RWPE2 (cell line): ENCODE measurements around the gene HNRNPA3.

ENCODE experiments used
- ATAC-seq: fragments of 200-7000 bp; cut with Tn5 transposase; 3 replicates; pipeline ENCODE4 v1.9.1; 2021; ENCODE audit warnings: low read depth
- DNase-seq: peaks from one replicate; pipeline ENCODE4 v3.0.0-alpha.2; 2020; ENCODE audit warnings: low spot score
- H3K27ac ChIP-seq: fragments of 450-650 bp; 2 replicates; pipeline ENCODE4 v1.5.1; 2017; ENCODE audit warnings: mild to moderate bottlenecking; ENCODE audit not compliant: poor library complexity, severe bottlenecking
- H3K27me3 ChIP-seq: fragments of 250-450 bp; sonication (Bioruptor Pico); 2 replicates; pipeline ENCODE4 v1.5.1; 2021; ENCODE audit warnings: mild to moderate bottlenecking, moderate library complexity; ENCODE audit not compliant: insufficient read depth, poor library complexity, severe bottlenecking
- H3K36me3 ChIP-seq: fragments of 250-450 bp; sonication (Bioruptor Pico); 2 replicates; pipeline ENCODE4 v1.5.1; 2020; ENCODE audit warnings: low read depth, mild to moderate bottlenecking, moderate library complexity
- H3K4me1 ChIP-seq: fragments of 250-450 bp; sonication (Bioruptor Pico); 2 replicates; pipeline ENCODE4 v1.5.1; 2021; ENCODE audit warnings: mild to moderate bottlenecking, moderate library complexity; ENCODE audit not compliant: insufficient read depth, poor library complexity, severe bottlenecking
- H3K4me3 ChIP-seq: fragments of 250-450 bp; sonication (Bioruptor Pico); 2 replicates; pipeline ENCODE4 v1.5.1; 2021; ENCODE audit warnings: mild to moderate bottlenecking, moderate library complexity; ENCODE audit not compliant: severe bottlenecking
- H3K9me3 ChIP-seq: fragments of 250-450 bp; sonication (Bioruptor Pico); 2 replicates; pipeline ENCODE4 v1.5.1; 2021; ENCODE audit warnings: mild to moderate bottlenecking, moderate library complexity; ENCODE audit not compliant: severe bottlenecking
- CTCF ChIP-seq: fragments of 450-650 bp; IDR thresholded peaks from one replicate; pipeline ENCODE4 v1.5.1; 2017; ENCODE audit warnings: mild to moderate bottlenecking, moderate library complexity; ENCODE audit not compliant: poor library complexity, severe bottlenecking

The HNRNPA3 gene

DNA sequence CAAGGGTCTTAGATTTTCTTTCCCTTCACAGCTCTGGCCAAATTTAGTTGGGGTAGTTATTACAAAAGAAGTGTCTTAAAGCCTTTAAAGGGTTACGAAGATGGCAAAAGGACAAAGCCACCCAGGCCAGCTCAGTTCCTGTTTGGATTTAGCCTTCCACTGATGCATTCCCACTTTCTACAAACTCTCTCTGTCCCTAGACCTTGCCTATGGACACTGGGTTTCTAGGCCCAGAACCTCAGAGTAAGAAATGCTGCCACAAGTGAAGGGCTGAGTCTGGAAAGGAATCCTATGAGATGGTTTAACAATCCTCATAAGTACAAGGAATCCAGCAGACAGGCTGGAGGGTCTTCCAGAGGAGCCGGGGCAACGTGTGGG is 38.6 kb downstream of the HNRNPA3 start:
- Histone ChIP-seq H3K36me3 (peaks cover 51% of the 10 kb centered on the region), H3K4me3 (no peak overlapping the region), H3K27me3 (no peaks in the 10 kb centered on the region), H3K9me3 (no peaks in the 10 kb centered on the region), H3K4me1 (peaks cover 48% of the 10 kb centered on the region), H3K27ac (peak overlapping the region; percentile 61)
- DNase-seq (no peak), ATAC-seq (no peak)
- no peak for TF ChIP-seq CTCF

DNA sequence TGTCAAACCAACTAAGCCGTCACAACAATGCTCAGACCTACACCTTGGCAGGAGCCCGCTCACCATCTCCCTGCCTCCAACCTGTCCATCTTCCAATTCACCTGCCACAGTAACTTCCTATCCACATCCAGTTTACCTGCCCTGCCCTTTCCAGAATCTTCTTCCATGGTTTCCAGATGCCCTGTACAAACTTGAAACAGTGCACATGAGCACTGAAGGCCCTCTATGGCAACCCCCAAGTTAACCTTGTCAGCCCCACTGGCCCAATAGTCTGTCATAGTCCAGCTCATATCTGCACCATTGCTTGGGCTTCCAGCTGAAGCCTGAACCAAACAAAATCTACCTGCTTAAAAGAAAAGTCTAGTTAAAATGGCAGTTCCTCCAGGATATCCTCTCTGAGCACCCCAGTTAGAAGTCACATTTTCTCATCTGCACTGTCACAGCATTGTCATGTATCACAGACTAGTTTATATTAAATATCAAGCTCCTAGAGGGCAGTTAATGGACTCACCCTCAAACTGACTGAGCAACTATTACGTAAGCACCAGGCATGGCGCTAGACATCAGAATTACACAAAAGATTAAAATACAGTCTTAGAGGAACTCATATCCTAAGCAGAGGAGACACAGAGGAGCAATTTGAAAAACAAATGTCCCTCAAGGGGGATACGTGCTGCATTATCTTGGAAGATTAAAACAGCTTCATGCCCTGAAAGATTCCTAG is 40.4 kb downstream of the HNRNPA3 start:
- DNase-seq: no peak
- no peak for TF ChIP-seq CTCF
- Histone ChIP-seq H3K4me1 (peaks cover 62% of the 10 kb centered on the region), H3K27me3 (no peaks in the 10 kb centered on the region), H3K9me3 (no peaks in the 10 kb centered on the region), H3K4me3 (no peak overlapping the region), H3K36me3 (peaks cover 60% of the 10 kb centered on the region), H3K27ac (peak overlapping the region; percentile 61)
- ATAC-seq: no peak

DNA sequence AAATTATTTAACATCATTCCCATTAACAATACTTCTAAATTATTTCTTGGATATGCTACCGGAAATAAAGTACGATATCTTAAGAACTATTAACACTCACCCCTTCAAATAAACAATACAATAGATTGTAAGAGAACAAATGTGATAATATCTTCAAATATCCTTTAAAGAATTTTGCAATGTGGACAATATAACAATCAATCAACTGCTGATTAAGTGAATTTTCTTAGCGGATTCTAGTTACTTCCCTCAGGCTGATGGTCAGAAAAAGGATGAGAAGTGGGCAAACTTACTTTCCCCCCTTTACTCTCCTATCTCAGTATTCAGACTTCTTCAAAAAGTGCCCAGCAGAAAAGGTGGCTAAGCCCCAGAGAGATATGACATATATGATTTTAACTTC is 41.1 kb downstream of the HNRNPA3 start:
- TF ChIP-seq CTCF: no peak
- DNase-seq: no peak
- peaks cover 65% of the 10 kb centered on the region for H3K4me1 ChIP-seq
- H3K36me3 ChIP-seq: peaks cover 65% of the 10 kb centered on the region
- H3K27ac ChIP-seq: peak overlapping the region; percentile 61
- ATAC-seq: no peak
- H3K9me3 ChIP-seq: no peaks in the 10 kb centered on the region
- no peak overlapping the region for H3K4me3 ChIP-seq
- no peaks in the 10 kb centered on the region for H3K27me3 ChIP-seq

GRCh38 chr2:177254433-177255226 is 42.0 kb downstream of the HNRNPA3 start:
- Histone ChIP-seq H3K27ac (peak overlapping the region; percentile 61), H3K27me3 (no peaks in the 10 kb centered on the region), H3K4me1 (peaks cover 65% of the 10 kb centered on the region), H3K4me3 (no peak overlapping the region), H3K36me3 (peaks cover 67% of the 10 kb centered on the region), H3K9me3 (no peaks in the 10 kb centered on the region)
- DNase-seq (no peak), ATAC-seq (no peak)
- TF ChIP-seq CTCF: peak; percentile 23

GRCh38 chr2:177255227-177255601 is 42.6 kb downstream of the HNRNPA3 start:
- TF ChIP-seq CTCF: no peak
- ATAC-seq (no peak), DNase-seq (no peak)
- no peaks in the 10 kb centered on the region for H3K27me3 ChIP-seq
- no peak overlapping the region for H3K4me3 ChIP-seq
- H3K9me3 ChIP-seq: no peaks in the 10 kb centered on the region
- peaks cover 66% of the 10 kb centered on the region for H3K36me3 ChIP-seq
- H3K4me1 ChIP-seq: peaks cover 65% of the 10 kb centered on the region
- H3K27ac ChIP-seq: peak overlapping the region; percentile 61
